Mucosa of rectum (tissue), 2 donors: ENCODE results near the gene AMPH.

Source experiments
- H3K27ac ChIP-seq, 2 donors: one replicate each; pipeline ENCODE4 v1.7.0; 2013; ENCODE audit warnings: inconsistent platforms in 2 of 2, low read depth in 2 of 2, low read length in 2 of 2
- H3K27me3 ChIP-seq, 2 donors: one replicate each; pipeline ENCODE4 v1.7.0; 2013; ENCODE audit warnings: low read length in 2 of 2; ENCODE audit not compliant: control insufficient read depth in 2 of 2, insufficient read depth in 2 of 2
- H3K36me3 ChIP-seq, 2 donors: one replicate each; pipeline ENCODE4 v1.7.0; 2013; ENCODE audit warnings: low read length in 2 of 2; ENCODE audit not compliant: control insufficient read depth in 2 of 2, insufficient read depth in 2 of 2
- H3K4me1 ChIP-seq, 2 donors: one replicate each; pipeline ENCODE4 v1.7.0; 2013; ENCODE audit warnings: low read length in 2 of 2, mild to moderate bottlenecking in 1 of 2; ENCODE audit not compliant: control insufficient read depth in 2 of 2, insufficient read depth in 2 of 2
- H3K4me3 ChIP-seq, 2 donors: one replicate each; pipeline ENCODE4 v1.7.0; 2013; ENCODE audit warnings: low read length in 2 of 2
- H3K9ac ChIP-seq, 2 donors: one replicate each; pipeline ENCODE4 v1.7.0; 2013; ENCODE audit warnings: low read length in 2 of 2, low read depth in 1 of 2, mild to moderate bottlenecking in 1 of 2
- H3K9me3 ChIP-seq, 2 donors: one replicate each; pipeline ENCODE4 v1.7.0; 2013; ENCODE audit warnings: low read length in 2 of 2; ENCODE audit not compliant: control insufficient read depth in 2 of 2
- donor health status: healthy.
- donor health status: Normal muscosa, but diverticular disease.

The AMPH gene

GRCh38 chr7:38630720-38631673 lies at the start of gene AMPH:
Gene AMPH, minus strand, starts transcription at chr7:38631373. Its CDS starts 22 bp downstream, at chr7:38631351.
- H3K4me1 ChIP-seq = no peaks in the 10 kb centered on the region
- no peak within 1 kb of the TSS for H3K27ac ChIP-seq
- H3K9ac ChIP-seq = no peak within 1 kb of the TSS
- H3K27me3 ChIP-seq = peaks cover 14 to 17% of the 10 kb centered on the region in 2 donors
- H3K4me3 ChIP-seq = peak within 1 kb of the TSS; percentile 16 to 56
- H3K36me3 ChIP-seq = no peaks in the 10 kb centered on the region
- H3K9me3 ChIP-seq = no peaks in the 10 kb centered on the region

DNA sequence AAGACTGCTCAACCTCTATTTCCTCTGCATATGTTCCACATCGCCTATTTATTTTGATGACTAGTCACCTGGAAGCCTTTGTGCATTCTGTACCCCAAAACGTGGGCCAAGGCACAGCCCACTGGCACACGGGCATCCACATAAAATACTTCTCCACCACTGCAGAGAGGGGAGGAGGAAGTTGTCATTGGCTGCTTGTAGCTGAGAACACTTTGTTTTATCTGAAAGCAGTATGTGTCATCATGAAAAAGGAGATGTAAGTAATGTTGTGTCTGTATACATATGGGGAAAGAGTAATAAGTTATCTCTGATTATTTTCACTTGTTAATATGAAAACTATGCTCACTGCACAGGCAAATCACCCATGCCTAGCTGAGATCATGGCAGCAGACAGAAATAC lies 48.2 kb upstream of the AMPH start:
- Histone ChIP-seq H3K9ac (no peak overlapping the region), H3K36me3 (no peaks in the 10 kb centered on the region), H3K4me1 (no peaks in the 10 kb centered on the region), H3K27ac (no peak overlapping the region), H3K4me3 (no peak overlapping the region), H3K27me3 (no peaks in the 10 kb centered on the region), H3K9me3 (no peaks in the 10 kb centered on the region)

DNA sequence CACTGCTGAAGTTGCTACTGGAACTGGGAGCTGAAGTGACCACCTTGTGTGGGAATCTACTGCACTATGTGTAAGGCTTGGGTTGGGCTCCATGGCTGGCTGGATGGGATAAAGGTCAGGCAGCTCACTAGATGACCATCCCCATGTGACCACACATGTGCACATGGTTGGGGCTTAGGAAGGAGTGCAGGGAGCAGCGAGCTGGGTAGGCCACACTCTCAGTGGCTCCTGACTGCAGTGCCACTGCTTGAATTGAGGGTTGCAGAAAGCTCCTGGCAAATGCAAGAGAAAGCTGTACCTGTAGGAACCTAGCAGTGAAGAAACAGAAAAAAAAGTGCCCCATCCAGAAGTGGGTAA lies 47.5 kb upstream of the AMPH start:
- Histone ChIP-seq H3K9ac (no peak overlapping the region), H3K36me3 (no peaks in the 10 kb centered on the region), H3K4me1 (no peaks in the 10 kb centered on the region), H3K27ac (no peak overlapping the region), H3K4me3 (no peak overlapping the region), H3K27me3 (no peaks in the 10 kb centered on the region), H3K9me3 (no peaks in the 10 kb centered on the region)

- no peaks in the 10 kb centered on the region for H3K36me3 ChIP-seq
- no peak overlapping the region for H3K9ac ChIP-seq
- H3K4me3 ChIP-seq = no peak overlapping the region
These were observed 47.0 kb upstream of the AMPH start for GRCh38 chr7:38677981-38678697.

DNA sequence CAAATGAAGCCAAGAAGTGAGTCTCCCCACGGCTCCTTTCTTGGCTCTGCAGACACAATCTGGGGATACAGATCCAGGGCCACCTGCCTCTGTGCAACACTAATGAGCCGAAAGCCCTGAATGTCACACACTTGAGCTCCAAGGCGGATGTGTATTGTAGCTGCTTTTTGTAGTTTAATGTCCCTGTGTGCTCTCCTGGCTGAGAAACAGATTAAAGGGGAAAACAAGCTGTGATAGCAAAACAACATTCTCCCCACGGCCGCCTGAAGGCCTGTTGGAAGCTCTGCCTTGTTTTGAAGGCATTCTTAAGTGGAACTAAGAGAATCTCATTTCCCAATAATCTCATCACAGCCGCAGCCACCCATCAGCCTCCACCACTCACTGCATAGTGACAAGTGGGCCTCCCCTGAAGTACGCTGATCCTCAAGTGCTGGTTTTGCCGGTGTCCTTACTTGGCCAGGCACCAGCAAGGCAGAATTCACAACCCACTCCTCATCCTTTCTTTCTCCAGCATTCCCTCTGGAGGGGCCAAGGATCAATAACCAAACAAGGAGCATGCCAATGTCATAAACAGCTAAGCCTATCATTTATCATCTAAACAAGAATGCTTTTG lies 44.4 kb upstream of the AMPH start:
- no peak overlapping the region for H3K4me3 ChIP-seq
- H3K4me1 ChIP-seq = no peaks in the 10 kb centered on the region
- no peak overlapping the region for H3K27ac ChIP-seq
- H3K36me3 ChIP-seq = no peaks in the 10 kb centered on the region
- no peaks in the 10 kb centered on the region for H3K27me3 ChIP-seq
- no peak overlapping the region for H3K9ac ChIP-seq
- no peaks in the 10 kb centered on the region for H3K9me3 ChIP-seq

More at GRCh38 chr7:38677981-38678697, 47.0 kb upstream of the AMPH start:
- Histone ChIP-seq H3K27me3 (no peaks in the 10 kb centered on the region), H3K9me3 (no peaks in the 10 kb centered on the region), H3K4me1 (no peaks in the 10 kb centered on the region), H3K27ac (no peak overlapping the region)

GRCh38 chr7:38674513-38674912 lies 43.3 kb upstream of the AMPH start:
- Histone ChIP-seq H3K4me3 (no peak overlapping the region), H3K27me3 (no peaks in the 10 kb centered on the region), H3K27ac (no peak overlapping the region), H3K9ac (no peak overlapping the region), H3K9me3 (no peaks in the 10 kb centered on the region), H3K36me3 (no peaks in the 10 kb centered on the region), H3K4me1 (no peaks in the 10 kb centered on the region)

- H3K4me3 ChIP-seq = no peak overlapping the region
- H3K27ac ChIP-seq = no peak overlapping the region
- no peaks in the 10 kb centered on the region for H3K4me1 ChIP-seq
- H3K36me3 ChIP-seq = no peaks in the 10 kb centered on the region
- H3K9ac ChIP-seq = no peak overlapping the region
- no peaks in the 10 kb centered on the region for H3K27me3 ChIP-seq
- H3K9me3 ChIP-seq = no peaks in the 10 kb centered on the region
These were observed 42.6 kb upstream of the AMPH start for GRCh38 chr7:38673795-38674194.

DNA sequence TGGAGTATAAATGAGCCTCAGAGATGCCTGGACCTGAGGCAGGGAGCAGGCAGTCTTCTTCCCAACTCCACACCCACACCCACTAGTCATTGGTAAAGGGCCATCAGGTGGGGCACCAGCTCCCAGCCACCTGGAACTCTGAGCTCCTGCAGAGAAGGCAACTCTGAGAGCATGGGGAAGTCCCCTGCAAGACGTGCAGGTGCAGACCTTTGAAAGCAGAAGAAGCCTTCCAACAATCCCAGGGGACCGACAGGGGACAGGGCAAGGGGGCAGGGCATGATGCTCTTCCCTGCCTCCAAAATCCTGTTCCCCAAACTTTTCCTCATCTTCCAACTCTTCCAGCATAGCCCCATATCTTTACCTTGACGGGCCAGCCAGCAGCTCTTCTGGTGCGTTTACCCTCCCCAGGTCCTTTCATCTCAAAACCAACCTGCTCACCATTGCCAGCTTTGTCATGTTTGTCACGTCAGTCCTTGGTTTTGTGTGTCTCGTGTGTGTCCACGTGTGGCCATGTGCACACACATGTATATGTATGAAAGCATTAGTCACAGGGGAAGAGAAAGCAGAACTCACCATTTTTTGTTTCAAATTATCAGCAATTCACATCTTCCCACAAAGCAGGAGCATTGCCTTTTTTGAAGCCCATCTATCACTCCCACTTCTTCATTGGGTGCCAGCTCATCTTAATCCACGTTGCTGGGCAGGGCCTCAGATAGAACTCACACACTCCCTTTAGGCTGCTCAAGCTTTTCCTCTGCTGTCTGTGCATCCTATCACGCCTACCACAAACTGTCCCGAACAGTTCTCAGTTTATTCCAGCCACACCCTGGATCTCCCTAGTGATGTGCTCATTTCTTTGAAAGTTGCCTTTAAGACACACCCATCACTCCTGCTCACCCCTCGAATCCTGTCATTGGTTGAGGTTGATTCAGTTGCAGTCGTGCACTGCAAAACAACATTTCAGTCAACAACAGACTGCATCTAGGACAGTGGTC lies 41.0 kb upstream of the AMPH start:
- Histone ChIP-seq H3K36me3 (no peaks in the 10 kb centered on the region), H3K9ac (no peak overlapping the region), H3K27ac (no peak overlapping the region), H3K27me3 (no peaks in the 10 kb centered on the region), H3K9me3 (no peaks in the 10 kb centered on the region), H3K4me3 (no peak overlapping the region), H3K4me1 (no peaks in the 10 kb centered on the region)

- no peaks in the 10 kb centered on the region for H3K36me3 ChIP-seq
- no peak overlapping the region for H3K27ac ChIP-seq
- no peaks in the 10 kb centered on the region for H3K9me3 ChIP-seq
These were observed 38.9 kb upstream of the AMPH start for GRCh38 chr7:38669965-38670520.

More at GRCh38 chr7:38669965-38670520, 38.9 kb upstream of the AMPH start:
- no peak overlapping the region for H3K9ac ChIP-seq
- H3K4me1 ChIP-seq = no peaks in the 10 kb centered on the region
- no peak overlapping the region for H3K4me3 ChIP-seq
- H3K27me3 ChIP-seq = no peaks in the 10 kb centered on the region
